AG04450 (cell line): ENCODE results near the gene ADORA2A. TPM values are rescaled to one million over a fixed set of nuclear protein-coding genes. Genes with fewer than 3 reads are reported as not detected.

Experiments
- CTCF ChIA-PET: fragments of 300-600, 350-600 bp; formaldehyde crosslinking; extraction: SDS; loops from one replicate; lab custom pipeline; 2022; ENCODE audit warnings: antibody characterized with exemption, inconsistent platforms; lab: Charles Lee
- POLR2A ChIA-PET: fragments of 350-600 bp; formaldehyde crosslinking; extraction: SDS; loops from one replicate; lab custom pipeline; 2021; ENCODE audit warnings: antibody characterized with exemption, inconsistent platforms; lab: Yijun Ruan, JAX
- DNase-seq: peaks from one replicate; pipeline ENCODE4 v3.0.0-alpha.2; 2011; ENCODE audit warnings: low read depth, low spot score
- H3K27ac ChIP-seq: one replicate; pipeline ENCODE4 v1.5.1; 2012; ENCODE audit warnings: low read depth, low read length, control low read depth
- H3K27me3 ChIP-seq: one replicate; pipeline ENCODE4 v1.6.0; 2012; ENCODE audit warnings: low read length; ENCODE audit not compliant: control insufficient read depth, insufficient read depth
- H3K4me3 ChIP-seq: 2 replicates; pipeline ENCODE4 v1.5.1; 2011; ENCODE audit warnings: mild to moderate bottlenecking, low read depth, low read length, control low read depth
- H3K9me3 ChIP-seq: 2 replicates; pipeline ENCODE4 v1.5.1; 2012; ENCODE audit warnings: low read length; ENCODE audit not compliant: control insufficient read depth, insufficient read depth
- polyA plus RNA-seq: library from polyadenylated mRNA; depleted of rRNA; stranded (reverse); fragments of >200 nt; gene quantifications from 2 replicates; pipeline ENCODE4 v1.2.3, GENCODE V29; 2011
- TF ChIP-seq, protein P1 (sequence below): IDR thresholded peaks from 2 replicates; pipeline ENCODE4 v1.5.1; 2011; ENCODE audit warnings: low read depth, low read length, control low read depth, inconsistent platforms

Gene ADORA2A
- polyA plus RNA-seq, 1 experiment, result 0.19 TPM

GRCh38 chr22:24406322-24407277 is 20.8 kb upstream of the ADORA2A start:
- DNase-seq, result no peak
- Histone ChIP-seq H3K4me3 (no peak overlapping the region), H3K27me3 (no peaks in the 10 kb centered on the region), H3K27ac (no peak overlapping the region), H3K9me3 (no peaks in the 10 kb centered on the region; the same call in 1 of the 2 replicates)
- TF ChIP-seq, protein P1, sequence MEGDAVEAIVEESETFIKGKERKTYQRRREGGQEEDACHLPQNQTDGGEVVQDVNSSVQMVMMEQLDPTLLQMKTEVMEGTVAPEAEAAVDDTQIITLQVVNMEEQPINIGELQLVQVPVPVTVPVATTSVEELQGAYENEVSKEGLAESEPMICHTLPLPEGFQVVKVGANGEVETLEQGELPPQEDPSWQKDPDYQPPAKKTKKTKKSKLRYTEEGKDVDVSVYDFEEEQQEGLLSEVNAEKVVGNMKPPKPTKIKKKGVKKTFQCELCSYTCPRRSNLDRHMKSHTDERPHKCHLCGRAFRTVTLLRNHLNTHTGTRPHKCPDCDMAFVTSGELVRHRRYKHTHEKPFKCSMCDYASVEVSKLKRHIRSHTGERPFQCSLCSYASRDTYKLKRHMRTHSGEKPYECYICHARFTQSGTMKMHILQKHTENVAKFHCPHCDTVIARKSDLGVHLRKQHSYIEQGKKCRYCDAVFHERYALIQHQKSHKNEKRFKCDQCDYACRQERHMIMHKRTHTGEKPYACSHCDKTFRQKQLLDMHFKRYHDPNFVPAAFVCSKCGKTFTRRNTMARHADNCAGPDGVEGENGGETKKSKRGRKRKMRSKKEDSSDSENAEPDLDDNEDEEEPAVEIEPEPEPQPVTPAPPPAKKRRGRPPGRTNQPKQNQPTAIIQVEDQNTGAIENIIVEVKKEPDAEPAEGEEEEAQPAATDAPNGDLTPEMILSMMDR, result no peak
- ChIA-PET POLR2A (no interaction called here), CTCF (no interaction called here)

GRCh38 chr22:24407278-24407665 is 20.1 kb upstream of the ADORA2A start:
- CTCF ChIA-PET, result no interaction called here
- Histone ChIP-seq H3K27me3 (no peaks in the 10 kb centered on the region), H3K9me3 (no peaks in the 10 kb centered on the region; the same call in 1 of the 2 replicates), H3K27ac (no peak overlapping the region), H3K4me3 (no peak overlapping the region)
- DNase-seq, result no peak
- POLR2A ChIA-PET, result no interaction called here
- TF ChIP-seq, protein P1, result no peak

DNA sequence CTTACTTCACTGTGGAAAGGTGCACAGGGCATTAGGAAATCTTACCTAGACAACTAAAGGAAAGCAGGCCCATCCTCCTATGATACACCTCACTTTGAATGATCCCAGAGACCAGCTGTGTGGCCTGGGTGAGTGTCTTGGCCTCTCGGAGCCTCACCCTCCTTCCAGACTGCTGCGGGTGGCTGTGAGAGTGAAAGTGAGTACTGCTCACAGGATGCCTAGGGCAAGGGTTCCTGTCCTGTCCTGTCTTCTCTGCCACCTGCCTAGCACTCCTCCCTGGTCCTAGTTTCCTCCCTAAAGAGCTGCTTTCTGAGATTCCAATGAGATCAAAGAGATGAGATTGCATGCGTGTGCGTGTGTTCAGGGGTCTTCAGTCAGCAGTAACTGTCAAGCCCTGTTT is 19.5 kb upstream of the ADORA2A start:
- Histone ChIP-seq H3K27me3 (no peaks in the 10 kb centered on the region), H3K9me3 (no peaks in the 10 kb centered on the region; the same call in 1 of the 2 replicates), H3K27ac (no peak overlapping the region), H3K4me3 (no peak overlapping the region)
- no peak for DNase-seq
- ChIA-PET POLR2A (no interaction called here), CTCF (no interaction called here)
- TF ChIP-seq, protein P1, result no peak

DNA sequence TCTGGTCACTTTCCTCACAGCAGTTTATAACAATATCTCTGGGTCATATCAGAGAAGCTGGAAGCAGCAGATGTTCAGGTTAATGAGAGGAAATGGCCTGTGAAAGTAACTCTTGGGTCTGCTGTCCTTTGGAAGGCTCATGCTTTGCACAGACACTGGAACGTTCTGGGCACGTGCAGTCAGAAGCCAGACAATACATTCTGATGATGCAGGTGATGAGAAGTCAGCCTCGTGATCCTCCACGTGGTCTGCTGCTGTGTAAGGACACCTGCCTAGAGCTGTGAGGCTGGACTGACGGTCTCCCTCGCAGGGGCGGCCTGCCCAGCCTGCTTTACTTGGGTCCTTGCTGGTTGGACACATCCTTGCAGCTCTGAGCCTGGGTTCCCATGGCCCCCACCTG is 18.8 kb upstream of the ADORA2A start:
- DNase-seq, result no peak
- H3K27ac ChIP-seq, result no peak overlapping the region
- TF ChIP-seq, protein P1, result no peak
- H3K9me3 ChIP-seq, result no peaks in the 10 kb centered on the region; the same call in 1 of the 2 replicates
- H3K4me3 ChIP-seq, result no peak overlapping the region
- ChIA-PET CTCF (interaction anchor here (0.7 kb wide), 1 partner anchor 78 kb away, joined by 3 read pairs; no protein-coding TSS in a partner anchor), POLR2A (no interaction called here)
- H3K27me3 ChIP-seq, result no peaks in the 10 kb centered on the region

DNA sequence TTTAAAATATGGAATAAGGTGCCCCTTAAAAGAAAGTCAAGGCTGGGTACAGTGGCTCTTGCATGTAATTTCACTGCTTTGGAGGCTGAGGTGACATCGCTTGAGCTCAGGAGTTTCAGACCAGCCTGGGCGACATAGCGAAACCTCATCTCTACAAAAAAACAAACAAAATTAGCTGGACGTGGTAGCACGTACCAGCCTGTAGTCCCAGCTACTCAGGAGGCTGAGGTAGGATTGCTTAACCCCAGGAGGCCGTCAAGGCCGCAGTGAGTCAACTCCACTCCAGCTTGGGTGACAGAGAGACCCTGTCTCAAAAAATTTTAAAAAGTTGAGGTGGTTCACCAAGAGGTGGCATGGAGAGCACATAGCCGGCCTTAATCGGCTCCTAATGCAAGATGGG is 17.7 kb upstream of the ADORA2A start:
- TF ChIP-seq, protein P1, result no peak
- CTCF ChIA-PET, result no interaction called here
- H3K9me3 ChIP-seq, result no peaks in the 10 kb centered on the region; the same call in 1 of the 2 replicates
- no peak for DNase-seq
- H3K4me3 ChIP-seq, result no peak overlapping the region
- no peak overlapping the region for H3K27ac ChIP-seq
- POLR2A ChIA-PET, result no interaction called here
- H3K27me3 ChIP-seq, result no peaks in the 10 kb centered on the region
